GM19372 (cell line): ENCODE results near the gene HNRNPUL1.
"Not testable (repeated sequence)": the region's sequence is repeated elsewhere in the genome, so short reads cannot be mapped to it uniquely, and the experiment has no call there.

ENCODE experiments used
- ATAC-seq: cut with Tn5 transposase; IDR thresholded peaks from one replicate; pipeline ENCODE4 v1.9.1; 2021; ENCODE audit warnings: mild to moderate bottlenecking, low read depth, moderate library complexity; ENCODE audit not compliant: unreplicated experiment

HNRNPUL1 gene

GRCh38 chr19:41273076-41273475, 8.9 kb downstream of the HNRNPUL1 start:
- ATAC-seq: no peak

GRCh38 chr19:41274802-41275201, 10.6 kb downstream of the HNRNPUL1 start:
- no peak for ATAC-seq

GRCh38 chr19:41276231-41276630, 12.1 kb downstream of the HNRNPUL1 start:
- ATAC-seq: no peak

GRCh38 chr19:41278478-41278877, 14.3 kb downstream of the HNRNPUL1 start:
- ATAC-seq: no peak

- no peak for ATAC-seq
Measured at GRCh38 chr19:41288673-41289530, 24.7 kb downstream of the HNRNPUL1 start.

GRCh38 chr19:41289814-41290213, 25.6 kb downstream of the HNRNPUL1 start:
- ATAC-seq: not testable (repeated sequence)

GRCh38 chr19:41294393-41294792, 30.2 kb downstream of the HNRNPUL1 start:
- ATAC-seq: no peak

- ATAC-seq: no peak
Measured at GRCh38 chr19:41295499-41295898, 31.3 kb downstream of the HNRNPUL1 start.

- no peak for ATAC-seq
Measured at GRCh38 chr19:41296433-41296871, 32.3 kb downstream of the HNRNPUL1 start.

GRCh38 chr19:41297628-41298347, 33.6 kb downstream of the HNRNPUL1 start:
- no peak for ATAC-seq

GRCh38 chr19:41298348-41298964, 34.3 kb downstream of the HNRNPUL1 start:
- no peak for ATAC-seq

GRCh38 chr19:41299046-41299754, 35.0 kb downstream of the HNRNPUL1 start:
- ATAC-seq: no peak

GRCh38 chr19:41299755-41300089, 35.5 kb downstream of the HNRNPUL1 start:
- no peak for ATAC-seq

GRCh38 chr19:41300555-41300954, 36.4 kb downstream of the HNRNPUL1 start:
- ATAC-seq: no peak

- no peak for ATAC-seq
Measured at GRCh38 chr19:41302624-41303351, 38.6 kb downstream of the HNRNPUL1 start.

GRCh38 chr19:41303954-41304353, 39.8 kb downstream of the HNRNPUL1 start:
- ATAC-seq: no peak

- no peak for ATAC-seq
Measured at GRCh38 chr19:41304706-41305483, 40.7 kb downstream of the HNRNPUL1 start.

GRCh38 chr19:41305927-41306793, 42.0 kb downstream of the HNRNPUL1 start:
- ATAC-seq: no peak
